WTC11 (cell line): Measurements from ENCODE around the gene USP48.

Source experiments
- CREB1 ChIP-seq: sonication (generic); formaldehyde crosslinking; IDR thresholded peaks from 2 replicates; pipeline ENCODE4 v1.8.0; 2023; ENCODE audit warnings: mild to moderate bottlenecking, missing genetic modification reagents
- E2F5 ChIP-seq: sonication (generic); formaldehyde crosslinking; IDR thresholded peaks from 2 replicates; pipeline ENCODE4 v1.8.1; 2022; ENCODE audit warnings: mild to moderate bottlenecking, moderate library complexity, missing genetic modification reagents
- FOXP1 ChIP-seq: sonication (generic); formaldehyde crosslinking; IDR thresholded peaks from 2 replicates; pipeline ENCODE4 v1.8.0; 2022; ENCODE audit warnings: missing genetic modification reagents, mild to moderate bottlenecking, moderate library complexity, borderline replicate concordance
- IRF2 ChIP-seq: sonication (generic); formaldehyde crosslinking; IDR thresholded peaks from 2 replicates; pipeline ENCODE4 v1.8.0; 2022; ENCODE audit warnings: low read depth, missing genetic modification reagents, borderline replicate concordance
- RELA ChIP-seq: sonication (generic); formaldehyde crosslinking; IDR thresholded peaks from 2 replicates; pipeline ENCODE4 v1.8.1; 2022; ENCODE audit warnings: missing genetic modification reagents, mild to moderate bottlenecking, borderline replicate concordance
- TCF7 ChIP-seq: sonication (generic); formaldehyde crosslinking; IDR thresholded peaks from 2 replicates; pipeline ENCODE4 v1.8.0; 2022; ENCODE audit warnings: mild to moderate bottlenecking, low read depth, missing genetic modification reagents, moderate library complexity
- USF2 ChIP-seq: sonication (generic); formaldehyde crosslinking; IDR thresholded peaks from 2 replicates; pipeline ENCODE4 v1.8.1; 2023; ENCODE audit warnings: mild to moderate bottlenecking, missing genetic modification reagents, moderate library complexity
- TF ChIP-seq, protein P1 (sequence below): fragments of 200-600 bp; IDR thresholded peaks from 2 replicates; pipeline ENCODE4 v1.8.0; 2022; ENCODE audit warnings: antibody characterized with exemption
- TF ChIP-seq, protein P2 (sequence below): sonication (generic); formaldehyde crosslinking; IDR thresholded peaks from 2 replicates; pipeline ENCODE4 v1.8.0; 2022; ENCODE audit warnings: mild to moderate bottlenecking, missing genetic modification reagents
- TF ChIP-seq, protein P3 (sequence below): sonication (generic); formaldehyde crosslinking; conservative IDR thresholded peaks from 2 replicates; pipeline ENCODE4 v1.8.1; 2022; ENCODE audit warnings: mild to moderate bottlenecking, missing genetic modification reagents
- TF ChIP-seq, protein P4 (sequence below): sonication (generic); formaldehyde crosslinking; IDR thresholded peaks from 2 replicates; pipeline ENCODE4 v1.8.1; 2022; ENCODE audit warnings: low read depth, mild to moderate bottlenecking, moderate library complexity, missing genetic modification reagents, borderline replicate concordance
- TF ChIP-seq, protein P5 (sequence below): fragments of 250-450 bp; sonication (Bioruptor Pico); IDR thresholded peaks from 2 replicates; pipeline ENCODE4 v2.1.2; 2022; ENCODE audit warnings: mild to moderate bottlenecking, moderate library complexity

GRCh38 chr1:21641967-21642739, 140.8 kb downstream of the USP48 start:
- TF ChIP-seq, protein P1, sequence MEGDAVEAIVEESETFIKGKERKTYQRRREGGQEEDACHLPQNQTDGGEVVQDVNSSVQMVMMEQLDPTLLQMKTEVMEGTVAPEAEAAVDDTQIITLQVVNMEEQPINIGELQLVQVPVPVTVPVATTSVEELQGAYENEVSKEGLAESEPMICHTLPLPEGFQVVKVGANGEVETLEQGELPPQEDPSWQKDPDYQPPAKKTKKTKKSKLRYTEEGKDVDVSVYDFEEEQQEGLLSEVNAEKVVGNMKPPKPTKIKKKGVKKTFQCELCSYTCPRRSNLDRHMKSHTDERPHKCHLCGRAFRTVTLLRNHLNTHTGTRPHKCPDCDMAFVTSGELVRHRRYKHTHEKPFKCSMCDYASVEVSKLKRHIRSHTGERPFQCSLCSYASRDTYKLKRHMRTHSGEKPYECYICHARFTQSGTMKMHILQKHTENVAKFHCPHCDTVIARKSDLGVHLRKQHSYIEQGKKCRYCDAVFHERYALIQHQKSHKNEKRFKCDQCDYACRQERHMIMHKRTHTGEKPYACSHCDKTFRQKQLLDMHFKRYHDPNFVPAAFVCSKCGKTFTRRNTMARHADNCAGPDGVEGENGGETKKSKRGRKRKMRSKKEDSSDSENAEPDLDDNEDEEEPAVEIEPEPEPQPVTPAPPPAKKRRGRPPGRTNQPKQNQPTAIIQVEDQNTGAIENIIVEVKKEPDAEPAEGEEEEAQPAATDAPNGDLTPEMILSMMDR: no peak
- TF ChIP-seq, protein P2, sequence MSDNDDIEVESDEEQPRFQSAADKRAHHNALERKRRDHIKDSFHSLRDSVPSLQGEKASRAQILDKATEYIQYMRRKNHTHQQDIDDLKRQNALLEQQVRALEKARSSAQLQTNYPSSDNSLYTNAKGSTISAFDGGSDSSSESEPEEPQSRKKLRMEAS: no peak
- TF ChIP-seq, protein P3, sequence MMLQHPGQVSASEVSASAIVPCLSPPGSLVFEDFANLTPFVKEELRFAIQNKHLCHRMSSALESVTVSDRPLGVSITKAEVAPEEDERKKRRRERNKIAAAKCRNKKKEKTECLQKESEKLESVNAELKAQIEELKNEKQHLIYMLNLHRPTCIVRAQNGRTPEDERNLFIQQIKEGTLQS: no peak
- TF ChIP-seq, protein P4, sequence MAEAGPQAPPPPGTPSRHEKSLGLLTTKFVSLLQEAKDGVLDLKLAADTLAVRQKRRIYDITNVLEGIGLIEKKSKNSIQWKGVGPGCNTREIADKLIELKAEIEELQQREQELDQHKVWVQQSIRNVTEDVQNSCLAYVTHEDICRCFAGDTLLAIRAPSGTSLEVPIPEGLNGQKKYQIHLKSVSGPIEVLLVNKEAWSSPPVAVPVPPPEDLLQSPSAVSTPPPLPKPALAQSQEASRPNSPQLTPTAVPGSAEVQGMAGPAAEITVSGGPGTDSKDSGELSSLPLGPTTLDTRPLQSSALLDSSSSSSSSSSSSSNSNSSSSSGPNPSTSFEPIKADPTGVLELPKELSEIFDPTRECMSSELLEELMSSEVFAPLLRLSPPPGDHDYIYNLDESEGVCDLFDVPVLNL (CRISPR knock-in tag): no peak
- TF ChIP-seq FOXP1 (CRISPR knock-in tag): no peak
- TF ChIP-seq E2F5 (CRISPR knock-in tag): no peak
- no peak for TF ChIP-seq RELA (CRISPR knock-in tag)
- TF ChIP-seq USF2: no peak
- no peak for TF ChIP-seq CREB1
- TF ChIP-seq, protein P5, sequence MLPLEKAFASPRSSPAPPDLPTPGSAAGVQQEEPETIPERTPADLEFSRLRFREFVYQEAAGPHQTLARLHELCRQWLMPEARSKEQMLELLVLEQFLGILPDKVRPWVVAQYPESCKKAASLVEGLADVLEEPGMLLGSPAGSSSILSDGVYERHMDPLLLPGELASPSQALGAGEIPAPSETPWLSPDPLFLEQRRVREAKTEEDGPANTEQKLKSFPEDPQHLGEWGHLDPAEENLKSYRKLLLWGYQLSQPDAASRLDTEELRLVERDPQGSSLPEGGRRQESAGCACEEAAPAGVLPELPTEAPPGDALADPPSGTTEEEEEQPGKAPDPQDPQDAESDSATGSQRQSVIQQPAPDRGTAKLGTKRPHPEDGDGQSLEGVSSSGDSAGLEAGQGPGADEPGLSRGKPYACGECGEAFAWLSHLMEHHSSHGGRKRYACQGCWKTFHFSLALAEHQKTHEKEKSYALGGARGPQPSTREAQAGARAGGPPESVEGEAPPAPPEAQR (CRISPR knock-in tag): no peak
- no peak for TF ChIP-seq IRF2 (CRISPR knock-in tag)
- TF ChIP-seq TCF7 (CRISPR knock-in tag): no peak
